ENCODE data around the gene LARGE1.

Gene LARGE1

GRCh38 chr22:33327348-33327860, 592.9 kb downstream of the LARGE1 start:
- no peak overlapping the region for H3K4me2 ChIP-seq (ENCODE audit: low read depth, low read length, poor library complexity, severe bottlenecking)
- no peak overlapping the region for H2AFZ ChIP-seq (ENCODE audit: low read depth, low read length, severe bottlenecking)
- no peaks in the 10 kb centered on the region for H4K20me1 ChIP-seq (ENCODE audit: low read depth, low read length)
- H3K4me3 ChIP-seq (ENCODE audit: insufficient read depth, low read length, poor library complexity, severe bottlenecking) = no peak overlapping the region
- H3K79me2 ChIP-seq (ENCODE audit: insufficient read depth, low read length) = no peaks in the 10 kb centered on the region
- H3K9me2 ChIP-seq (replicated peaks; ENCODE audit: insufficient read depth, low read length) = no peaks in the 10 kb centered on the region
- TF ChIP-seq, protein P1, sequence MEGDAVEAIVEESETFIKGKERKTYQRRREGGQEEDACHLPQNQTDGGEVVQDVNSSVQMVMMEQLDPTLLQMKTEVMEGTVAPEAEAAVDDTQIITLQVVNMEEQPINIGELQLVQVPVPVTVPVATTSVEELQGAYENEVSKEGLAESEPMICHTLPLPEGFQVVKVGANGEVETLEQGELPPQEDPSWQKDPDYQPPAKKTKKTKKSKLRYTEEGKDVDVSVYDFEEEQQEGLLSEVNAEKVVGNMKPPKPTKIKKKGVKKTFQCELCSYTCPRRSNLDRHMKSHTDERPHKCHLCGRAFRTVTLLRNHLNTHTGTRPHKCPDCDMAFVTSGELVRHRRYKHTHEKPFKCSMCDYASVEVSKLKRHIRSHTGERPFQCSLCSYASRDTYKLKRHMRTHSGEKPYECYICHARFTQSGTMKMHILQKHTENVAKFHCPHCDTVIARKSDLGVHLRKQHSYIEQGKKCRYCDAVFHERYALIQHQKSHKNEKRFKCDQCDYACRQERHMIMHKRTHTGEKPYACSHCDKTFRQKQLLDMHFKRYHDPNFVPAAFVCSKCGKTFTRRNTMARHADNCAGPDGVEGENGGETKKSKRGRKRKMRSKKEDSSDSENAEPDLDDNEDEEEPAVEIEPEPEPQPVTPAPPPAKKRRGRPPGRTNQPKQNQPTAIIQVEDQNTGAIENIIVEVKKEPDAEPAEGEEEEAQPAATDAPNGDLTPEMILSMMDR (IDR thresholded peaks at IDR 0.05; ENCODE audit: insufficient read depth, low read length, poor library complexity, severe bottlenecking) = no peak
- no peak for TF ChIP-seq EZH2phosphoT487 (conservative IDR thresholded peaks at IDR 0.05; ENCODE audit: low read length)
- no peak overlapping the region for H3K27ac ChIP-seq (ENCODE audit: low read depth, low read length)
- H3K9me3 ChIP-seq (ENCODE audit: insufficient read depth, low read length) = no peaks in the 10 kb centered on the region
- no peaks in the 10 kb centered on the region for H3F3A ChIP-seq (ENCODE audit: insufficient read depth)
- H3K9ac ChIP-seq (ENCODE audit: low read length) = no peak overlapping the region
- no peaks in the 10 kb centered on the region for H3K27me3 ChIP-seq (ENCODE audit: low read length)
- no peaks in the 10 kb centered on the region for H3K36me3 ChIP-seq (ENCODE audit: low read length)

GRCh38 chr22:33326540-33327295, 593.6 kb downstream of the LARGE1 start:
- H3K27me3 ChIP-seq (ENCODE audit: low read length) = no peaks in the 10 kb centered on the region
- H3K36me3 ChIP-seq (ENCODE audit: low read length) = no peaks in the 10 kb centered on the region
- H3K4me2 ChIP-seq (ENCODE audit: low read depth, low read length, poor library complexity, severe bottlenecking) = no peak overlapping the region
- H3K9me3 ChIP-seq (ENCODE audit: insufficient read depth, low read length) = no peaks in the 10 kb centered on the region
- TF ChIP-seq EZH2phosphoT487 (conservative IDR thresholded peaks at IDR 0.05; ENCODE audit: low read length) = no peak
- TF ChIP-seq, protein P1 (IDR thresholded peaks at IDR 0.05; ENCODE audit: insufficient read depth, low read length, poor library complexity, severe bottlenecking) = no peak
- H3K27ac ChIP-seq (ENCODE audit: low read depth, low read length) = no peak overlapping the region
- no peaks in the 10 kb centered on the region for H4K20me1 ChIP-seq (ENCODE audit: low read depth, low read length)
- no peak overlapping the region for H3K4me3 ChIP-seq (ENCODE audit: insufficient read depth, low read length, poor library complexity, severe bottlenecking)
- no peaks in the 10 kb centered on the region for H3F3A ChIP-seq (ENCODE audit: insufficient read depth)
- no peaks in the 10 kb centered on the region for H3K79me2 ChIP-seq (ENCODE audit: insufficient read depth, low read length)
- H2AFZ ChIP-seq (ENCODE audit: low read depth, low read length, severe bottlenecking) = no peak overlapping the region
- H3K9ac ChIP-seq (ENCODE audit: low read length) = no peak overlapping the region
- H3K9me2 ChIP-seq (replicated peaks; ENCODE audit: insufficient read depth, low read length) = no peaks in the 10 kb centered on the region

DNA sequence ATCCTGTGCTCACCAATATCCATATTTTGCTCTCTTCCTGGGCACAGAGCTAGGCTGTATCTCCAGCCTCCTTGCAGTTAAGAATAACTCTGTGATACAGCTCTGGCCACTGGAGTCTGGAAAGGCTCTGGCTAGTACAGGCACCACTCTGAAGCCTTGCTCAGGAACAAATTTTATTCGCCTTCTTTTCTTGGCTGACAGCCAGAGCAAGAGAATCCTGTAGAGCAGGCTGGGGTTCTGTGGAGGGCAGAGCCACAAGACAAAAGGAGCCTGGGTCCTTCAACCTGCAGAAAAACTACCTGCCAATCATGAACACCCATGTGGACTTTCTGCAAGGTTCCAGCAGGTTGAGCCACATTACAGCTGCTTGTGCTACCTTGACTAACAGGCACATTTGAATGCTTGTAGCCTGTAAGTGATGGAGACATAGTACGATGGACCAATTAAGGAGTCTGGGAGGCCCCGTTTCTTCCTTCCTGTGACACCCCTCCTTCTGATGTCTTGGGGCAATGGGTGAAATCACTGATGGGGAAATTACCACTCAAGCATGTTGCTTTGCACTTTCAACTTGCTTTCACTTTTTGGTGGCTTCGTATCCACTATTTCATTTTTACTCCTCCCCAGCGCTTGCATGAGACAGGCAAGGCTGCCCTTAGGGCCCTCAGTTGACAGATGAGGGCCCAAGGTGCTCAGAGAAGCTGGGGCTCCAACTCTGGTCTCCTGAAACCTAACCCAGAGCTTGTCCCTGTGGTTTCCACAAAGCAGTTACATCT, 594.9 kb downstream of the LARGE1 start:
- Histone ChIP-seq H3K9me3 (ENCODE audit: insufficient read depth, low read length) (no peaks in the 10 kb centered on the region), H3F3A (ENCODE audit: insufficient read depth) (no peaks in the 10 kb centered on the region), H3K79me2 (ENCODE audit: insufficient read depth, low read length) (no peaks in the 10 kb centered on the region), H3K9me2 (replicated peaks; ENCODE audit: insufficient read depth, low read length) (no peaks in the 10 kb centered on the region), H3K4me2 (ENCODE audit: low read depth, low read length, poor library complexity, severe bottlenecking) (peak overlapping the region; percentile 27), H3K9ac (ENCODE audit: low read length) (peak overlapping the region; percentile 7; the same call in 1 of the 2 replicates), H3K4me3 (ENCODE audit: insufficient read depth, low read length, poor library complexity, severe bottlenecking) (no peak overlapping the region), H3K27ac (ENCODE audit: low read depth, low read length) (0 out of 2 replicates have a peak overlapping the region, but pooled peaks have one; percentile 20), H2AFZ (ENCODE audit: low read depth, low read length, severe bottlenecking) (peak overlapping the region; percentile 22), H3K27me3 (ENCODE audit: low read length) (no peaks in the 10 kb centered on the region), H4K20me1 (ENCODE audit: low read depth, low read length) (no peaks in the 10 kb centered on the region), H3K36me3 (ENCODE audit: low read length) (no peaks in the 10 kb centered on the region)
- TF ChIP-seq EZH2phosphoT487 (conservative IDR thresholded peaks at IDR 0.05; ENCODE audit: low read length) = no peak
- TF ChIP-seq, protein P1 (IDR thresholded peaks at IDR 0.05; ENCODE audit: insufficient read depth, low read length, poor library complexity, severe bottlenecking) = no peak

Measured in SU-DHL-6 (cell line).